Measurements from ENCODE around the gene FAM120A.

GRCh38 chr9:93456022-93456421 lies 4.5 kb downstream of the FAM120A start:
- TF ChIP-seq EP300 (IDR thresholded peaks at IDR 0.05) (no peak), CTCF (IDR thresholded peaks at IDR 0.05) (no peak), POLR2A (IDR thresholded peaks at IDR 0.05) (no peak)
